ENCODE measurements around the gene ZNF710.

DNA sequence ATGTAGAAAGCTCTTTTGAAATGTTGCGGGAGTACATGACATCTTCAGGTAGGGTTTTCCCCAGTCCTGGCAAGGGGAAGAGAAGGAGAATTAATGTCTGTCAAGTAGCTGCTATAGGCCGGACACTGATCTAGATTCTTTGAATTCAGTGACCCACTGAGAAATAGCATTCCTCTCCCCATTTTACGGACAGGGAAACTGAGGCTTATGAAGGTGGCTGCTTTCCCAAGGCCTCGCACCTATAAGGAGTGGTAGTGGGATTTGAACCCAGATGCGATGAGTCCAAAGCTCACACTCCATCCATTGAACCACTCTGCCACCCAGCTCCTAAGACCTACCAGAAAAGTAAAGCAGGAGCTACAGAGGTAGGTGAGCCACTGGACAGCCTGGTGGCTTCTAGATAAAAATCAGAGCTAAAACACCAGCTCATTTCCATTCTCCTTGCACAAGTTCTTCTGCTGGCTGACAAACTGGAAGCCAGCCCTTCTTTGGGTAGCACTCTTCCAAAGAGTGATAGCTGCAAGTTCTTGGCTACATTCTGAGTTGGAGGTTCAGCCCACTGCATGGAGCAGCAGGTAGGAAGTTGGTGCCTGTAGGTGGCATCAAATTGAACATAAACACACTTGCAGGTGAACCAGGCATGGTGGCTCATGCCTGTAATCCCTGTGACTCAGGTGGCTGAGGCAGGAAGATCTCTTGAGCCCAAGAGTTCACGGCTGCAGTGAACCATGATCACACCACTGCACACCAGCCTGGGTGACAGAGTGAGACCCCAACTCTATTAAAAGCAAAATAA lies 22.0 kb downstream of the ZNF710 start:
- TF ChIP-seq, protein P1, sequence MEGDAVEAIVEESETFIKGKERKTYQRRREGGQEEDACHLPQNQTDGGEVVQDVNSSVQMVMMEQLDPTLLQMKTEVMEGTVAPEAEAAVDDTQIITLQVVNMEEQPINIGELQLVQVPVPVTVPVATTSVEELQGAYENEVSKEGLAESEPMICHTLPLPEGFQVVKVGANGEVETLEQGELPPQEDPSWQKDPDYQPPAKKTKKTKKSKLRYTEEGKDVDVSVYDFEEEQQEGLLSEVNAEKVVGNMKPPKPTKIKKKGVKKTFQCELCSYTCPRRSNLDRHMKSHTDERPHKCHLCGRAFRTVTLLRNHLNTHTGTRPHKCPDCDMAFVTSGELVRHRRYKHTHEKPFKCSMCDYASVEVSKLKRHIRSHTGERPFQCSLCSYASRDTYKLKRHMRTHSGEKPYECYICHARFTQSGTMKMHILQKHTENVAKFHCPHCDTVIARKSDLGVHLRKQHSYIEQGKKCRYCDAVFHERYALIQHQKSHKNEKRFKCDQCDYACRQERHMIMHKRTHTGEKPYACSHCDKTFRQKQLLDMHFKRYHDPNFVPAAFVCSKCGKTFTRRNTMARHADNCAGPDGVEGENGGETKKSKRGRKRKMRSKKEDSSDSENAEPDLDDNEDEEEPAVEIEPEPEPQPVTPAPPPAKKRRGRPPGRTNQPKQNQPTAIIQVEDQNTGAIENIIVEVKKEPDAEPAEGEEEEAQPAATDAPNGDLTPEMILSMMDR (IDR thresholded peaks at IDR 0.05; ENCODE audit: low read depth, low read length, poor library complexity, severe bottlenecking): no peak
- no peak for TF ChIP-seq EZH2phosphoT487 (IDR thresholded peaks at IDR 0.05; ENCODE audit: borderline replicate concordance, low read length)
